Stomach smooth muscle (tissue), 2 donors: ENCODE measurements around the gene MYO18A.

Experiments used
- H3K27ac ChIP-seq: one replicate; pipeline ENCODE4 v1.7.0; 2013; ENCODE audit warnings: mild to moderate bottlenecking, low read length, inconsistent platforms
- H3K27me3 ChIP-seq, 2 donors: one replicate each; pipeline ENCODE4 v1.7.0; 2013; ENCODE audit warnings: low read length in 2 of 2; ENCODE audit not compliant: insufficient read depth in 2 of 2, control insufficient read depth in 1 of 2
- H3K36me3 ChIP-seq, 2 donors: one replicate each; pipeline ENCODE4 v1.7.0; 2013; ENCODE audit warnings: low read length in 2 of 2; ENCODE audit not compliant: control insufficient read depth in 2 of 2, insufficient read depth in 2 of 2
- H3K4me1 ChIP-seq: one replicate; pipeline ENCODE4 v1.7.0; 2013; ENCODE audit warnings: low read length; ENCODE audit not compliant: control insufficient read depth, insufficient read depth
- H3K4me3 ChIP-seq, 2 donors: one replicate each; pipeline ENCODE4 v1.7.0; 2013; ENCODE audit warnings: low read length in 2 of 2
- H3K9ac ChIP-seq, 2 donors: one replicate each; pipeline ENCODE4 v1.7.0; 2013; ENCODE audit warnings: low read length in 2 of 2, mild to moderate bottlenecking in 1 of 2
- H3K9me3 ChIP-seq, 2 donors: one replicate each; pipeline ENCODE4 v1.7.0; 2013; ENCODE audit warnings: low read length in 2 of 2; ENCODE audit not compliant: control insufficient read depth in 2 of 2
- donor health status: healthy.
- donor health status: Pancreatic carcinoma.

Gene MYO18A

DNA sequence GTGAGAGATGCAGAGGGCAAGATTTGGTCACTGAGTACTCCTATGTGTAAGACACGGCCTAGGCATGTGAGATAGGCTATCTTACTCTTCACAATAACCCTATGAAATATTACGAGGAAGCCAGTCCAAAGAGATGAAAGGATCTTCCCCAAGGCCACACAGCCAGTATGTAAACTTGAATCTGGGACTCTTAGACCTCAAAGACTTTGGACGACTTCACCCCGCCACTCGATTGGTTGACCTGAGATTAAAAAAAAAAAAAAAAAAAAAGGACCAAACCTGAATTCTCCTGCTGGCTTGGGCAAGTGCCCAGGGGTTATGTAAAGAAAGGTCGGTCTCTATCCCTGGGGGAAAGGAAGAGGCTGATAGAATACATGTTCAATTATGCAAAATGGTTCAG, 104.1 kb downstream of the MYO18A start:
- Histone ChIP-seq H3K27ac (no peak overlapping the region), H3K9me3 (no peaks in the 10 kb centered on the region), H3K4me3 (no peak overlapping the region), H3K36me3 (peaks cover 5 to 29% of the 10 kb centered on the region in 2 donors), H3K4me1 (no peaks in the 10 kb centered on the region), H3K9ac (no peak overlapping the region), H3K27me3 (no peaks in the 10 kb centered on the region)

- peaks cover 3% of the 10 kb centered on the region for H3K4me1 ChIP-seq
- no peaks in the 10 kb centered on the region for H3K9me3 ChIP-seq
- H3K4me3 ChIP-seq, result no peak overlapping the region
- H3K9ac ChIP-seq, result no peak overlapping the region
- H3K27me3 ChIP-seq, result no peaks in the 10 kb centered on the region
- peaks cover 3 to 21% of the 10 kb centered on the region in 2 donors for H3K36me3 ChIP-seq
- no peak overlapping the region for H3K27ac ChIP-seq
Measured at GRCh38 chr17:29074488-29074887, 105.7 kb downstream of the MYO18A start.

- H3K36me3 ChIP-seq, result peaks cover 0 to 17% of the 10 kb centered on the region in 2 donors
- no peak overlapping the region for H3K9ac ChIP-seq
- no peak overlapping the region for H3K4me3 ChIP-seq
- H3K9me3 ChIP-seq, result no peaks in the 10 kb centered on the region
- no peak overlapping the region for H3K27ac ChIP-seq
- peaks cover 3% of the 10 kb centered on the region for H3K4me1 ChIP-seq
- H3K27me3 ChIP-seq, result no peaks in the 10 kb centered on the region
Measured at GRCh38 chr17:29073520-29073919, 106.7 kb downstream of the MYO18A start.

DNA sequence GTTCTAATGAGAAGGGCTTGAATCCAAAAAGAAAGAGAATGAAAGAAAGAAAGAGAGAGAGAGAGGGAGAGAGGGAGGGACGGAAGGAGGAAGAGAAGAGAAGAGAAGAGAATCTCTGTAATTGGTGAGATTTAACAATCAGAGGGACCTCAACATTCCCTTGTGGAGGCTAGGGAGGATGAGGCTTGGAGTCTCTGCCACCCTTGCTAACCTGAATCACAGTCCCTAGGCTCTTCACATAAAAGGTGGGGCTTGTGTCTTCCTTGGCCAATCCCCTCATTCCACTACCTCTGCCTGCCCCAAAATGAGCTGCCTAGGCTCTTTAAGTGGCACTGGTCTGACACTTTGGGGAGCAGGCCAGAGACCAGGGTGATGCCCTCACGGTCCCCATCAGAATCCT, 107.2 kb downstream of the MYO18A start:
- Histone ChIP-seq H3K9me3 (no peaks in the 10 kb centered on the region), H3K4me1 (peaks cover 3% of the 10 kb centered on the region), H3K9ac (no peak overlapping the region), H3K36me3 (peaks cover 0 to 15% of the 10 kb centered on the region in 2 donors), H3K27ac (no peak overlapping the region), H3K4me3 (no peak overlapping the region), H3K27me3 (no peaks in the 10 kb centered on the region)

- H3K27ac ChIP-seq, result no peak overlapping the region
- peaks cover 3% of the 10 kb centered on the region for H3K4me1 ChIP-seq
- no peaks in the 10 kb centered on the region for H3K9me3 ChIP-seq
- H3K9ac ChIP-seq, result no peak overlapping the region
- H3K4me3 ChIP-seq, result no peak overlapping the region
- H3K36me3 ChIP-seq, result peaks cover 0 to 6% of the 10 kb centered on the region in 2 donors
- peaks cover under 1 to 2% of the 10 kb centered on the region in 2 donors for H3K27me3 ChIP-seq
Measured at GRCh38 chr17:29071303-29071702, 108.9 kb downstream of the MYO18A start.

DNA sequence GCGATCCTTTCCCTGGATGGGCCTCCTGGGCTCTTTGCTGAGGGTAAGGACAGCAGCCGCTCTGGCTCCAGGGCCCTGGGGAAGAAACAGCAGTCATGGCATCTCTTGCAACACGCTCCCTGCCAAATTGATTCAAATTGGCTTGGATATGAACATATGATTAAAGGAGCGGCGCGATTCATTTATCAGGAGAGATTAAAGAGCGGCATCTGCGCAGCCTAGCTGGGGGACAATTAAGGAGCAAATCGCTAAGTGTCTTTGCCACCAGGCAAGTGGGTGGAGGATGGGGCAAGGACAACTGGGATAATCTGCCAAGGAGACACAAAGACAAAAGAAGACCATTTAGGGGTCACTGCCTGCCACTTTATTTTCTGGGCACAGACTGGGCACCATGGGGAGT, 109.4 kb downstream of the MYO18A start:
- H3K36me3 ChIP-seq, result peaks cover 0 to 4% of the 10 kb centered on the region in 2 donors

DNA sequence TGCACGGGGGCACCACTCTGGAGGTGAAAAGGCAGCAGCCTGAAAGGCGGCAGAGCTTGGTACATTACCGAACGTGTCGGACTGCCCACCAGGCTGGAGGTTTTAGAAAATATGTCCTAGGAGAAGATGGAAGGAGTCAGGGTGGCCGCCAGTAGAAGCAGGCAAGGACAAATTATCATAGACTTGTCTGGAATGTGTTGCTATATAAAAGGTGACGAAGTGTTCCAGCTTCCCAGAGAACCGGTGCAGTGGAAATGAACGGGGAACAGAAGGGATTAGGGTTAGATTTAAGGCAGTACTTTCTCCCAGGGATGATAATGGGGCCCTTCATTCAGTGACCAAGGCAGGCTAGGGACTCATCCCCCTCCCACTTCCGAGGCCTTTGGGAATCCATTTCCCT, 109.9 kb downstream of the MYO18A start:
- Histone ChIP-seq H3K4me3 (no peak overlapping the region), H3K27me3 (peaks cover 5 to 6% of the 10 kb centered on the region in 2 donors), H3K4me1 (peaks cover 3% of the 10 kb centered on the region), H3K9me3 (no peaks in the 10 kb centered on the region), H3K27ac (no peak overlapping the region), H3K9ac (no peak overlapping the region), H3K36me3 (peaks cover 0 to 4% of the 10 kb centered on the region in 2 donors)

More for the DNA sequence above, 109.4 kb downstream of the MYO18A start:
- no peak overlapping the region for H3K27ac ChIP-seq
- H3K4me3 ChIP-seq, result no peak overlapping the region
- no peaks in the 10 kb centered on the region for H3K9me3 ChIP-seq
- H3K9ac ChIP-seq, result no peak overlapping the region
- peaks cover 3% of the 10 kb centered on the region in 2 donors for H3K27me3 ChIP-seq
- peaks cover 3% of the 10 kb centered on the region for H3K4me1 ChIP-seq

- H3K27ac ChIP-seq, result no peak overlapping the region
- no peak overlapping the region for H3K9ac ChIP-seq
- H3K36me3 ChIP-seq, result peaks cover 0 to 1% of the 10 kb centered on the region in 2 donors
- H3K27me3 ChIP-seq, result peaks cover 7 to 8% of the 10 kb centered on the region in 2 donors
- no peak overlapping the region for H3K4me3 ChIP-seq
- no peaks in the 10 kb centered on the region for H3K9me3 ChIP-seq
- peaks cover 3% of the 10 kb centered on the region for H3K4me1 ChIP-seq
Measured at GRCh38 chr17:29069526-29070041, 110.6 kb downstream of the MYO18A start.

DNA sequence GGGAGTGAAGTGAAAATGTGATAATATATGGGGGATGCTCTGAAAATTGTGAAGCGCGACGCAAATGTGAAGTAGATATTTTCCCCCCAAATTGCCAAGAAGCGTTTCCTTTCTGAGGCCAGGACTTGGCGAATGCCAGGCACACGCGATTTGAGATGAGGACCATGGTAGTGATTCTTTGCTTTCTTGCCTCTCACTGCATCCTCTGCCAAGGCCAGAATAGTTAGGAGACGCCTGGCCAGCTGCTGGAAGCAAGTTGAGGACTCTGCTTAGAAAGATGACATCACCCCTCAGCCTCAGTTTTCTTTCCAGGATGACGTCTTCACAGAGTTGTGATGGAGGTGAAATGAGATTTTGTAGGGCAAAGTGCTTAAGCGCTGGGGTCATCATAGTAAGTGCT, 111.4 kb downstream of the MYO18A start:
- no peak overlapping the region for H3K27ac ChIP-seq
- peaks cover 7 to 10% of the 10 kb centered on the region in 2 donors for H3K27me3 ChIP-seq
- H3K9ac ChIP-seq, result no peak overlapping the region
- no peak overlapping the region for H3K4me3 ChIP-seq
- H3K4me1 ChIP-seq, result peaks cover 3% of the 10 kb centered on the region
- H3K36me3 ChIP-seq, result no peaks in the 10 kb centered on the region
- no peaks in the 10 kb centered on the region for H3K9me3 ChIP-seq

DNA sequence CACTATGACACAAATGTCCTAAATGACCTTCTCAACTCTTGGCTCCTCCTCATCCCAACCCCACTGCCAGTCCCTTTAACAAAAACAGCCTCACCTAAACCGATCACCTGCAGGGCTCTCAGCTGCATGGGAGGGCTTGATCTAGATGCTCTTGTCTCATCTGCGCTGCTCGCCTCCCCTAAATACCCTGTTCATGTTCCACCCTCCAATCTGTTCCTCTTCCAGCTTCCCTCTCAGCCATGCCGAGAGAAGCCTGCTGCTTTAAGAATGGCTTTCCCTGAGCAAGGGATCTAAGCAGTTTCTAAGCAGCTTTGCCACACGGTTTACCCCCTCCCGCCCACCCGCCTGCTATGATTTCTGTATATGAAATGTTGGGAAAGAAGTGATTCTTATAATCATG, 113.6 kb downstream of the MYO18A start:
- Histone ChIP-seq H3K4me3 (no peak overlapping the region), H3K27me3 (peaks cover 7 to 10% of the 10 kb centered on the region in 2 donors), H3K9ac (no peak overlapping the region), H3K27ac (no peak overlapping the region), H3K36me3 (no peaks in the 10 kb centered on the region), H3K9me3 (no peaks in the 10 kb centered on the region), H3K4me1 (peaks cover 3% of the 10 kb centered on the region)

GRCh38 chr17:29066047-29066446, 114.2 kb downstream of the MYO18A start:
- H3K27me3 ChIP-seq, result peaks cover 7 to 10% of the 10 kb centered on the region in 2 donors
- H3K27ac ChIP-seq, result no peak overlapping the region
- H3K9ac ChIP-seq, result no peak overlapping the region
- no peaks in the 10 kb centered on the region for H3K9me3 ChIP-seq
- peaks cover 5% of the 10 kb centered on the region for H3K4me1 ChIP-seq
- H3K36me3 ChIP-seq, result no peaks in the 10 kb centered on the region
- no peak overlapping the region for H3K4me3 ChIP-seq
